ENCODE data around the gene GNPAT.
"Not testable (repeated sequence)": the region's sequence is repeated elsewhere in the genome, so short reads cannot be mapped to it uniquely, and the experiment has no call there.

The GNPAT gene

DNA sequence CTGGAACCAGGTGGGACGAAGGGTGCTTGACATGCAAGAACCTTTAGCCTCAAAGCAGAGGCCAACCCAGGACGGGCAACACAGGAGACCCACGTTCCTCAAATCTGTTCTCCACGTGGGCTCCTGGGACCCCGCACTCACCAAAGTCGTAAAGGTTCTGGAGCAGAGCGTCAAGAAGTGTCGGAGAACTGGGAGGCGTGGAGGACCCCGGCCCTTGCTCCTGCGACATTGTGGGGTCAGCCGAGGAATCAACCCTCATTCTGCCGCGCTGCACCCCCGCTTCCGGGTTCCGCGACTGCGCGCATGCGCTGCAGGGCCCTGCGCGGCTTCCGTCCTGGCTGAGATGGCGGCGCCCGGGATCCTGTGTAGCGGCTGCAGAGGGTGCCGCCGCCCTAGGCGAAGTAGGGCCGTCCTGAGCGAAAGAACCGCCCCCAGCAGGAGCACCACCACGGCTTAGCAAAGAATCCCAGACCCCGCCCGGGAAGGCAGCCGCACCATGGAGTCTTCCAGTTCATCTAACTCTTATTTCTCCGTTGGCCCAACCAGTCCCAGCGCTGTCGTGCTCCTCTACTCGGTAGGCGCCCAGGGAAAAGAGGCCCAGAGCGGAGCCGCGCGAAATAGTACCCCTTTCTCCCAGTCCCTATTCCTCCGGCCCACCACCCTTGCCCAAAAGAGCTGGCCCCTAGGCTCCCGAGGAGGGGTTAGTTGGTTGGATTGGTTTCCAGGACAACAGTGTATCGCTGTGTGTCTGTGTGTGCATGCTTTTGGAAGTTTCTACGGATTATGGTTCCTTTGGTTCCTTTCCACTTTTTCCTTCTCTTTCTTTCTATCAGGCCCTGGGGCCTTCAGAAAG, at the start of gene GNPAT:
TSS of gene GNPAT (plus strand) at position 330 of the 853 bp plus-strand sequence. CDS start at position 497, 167 bp downstream.
- DNase-seq = peak; percentile 88

DNA sequence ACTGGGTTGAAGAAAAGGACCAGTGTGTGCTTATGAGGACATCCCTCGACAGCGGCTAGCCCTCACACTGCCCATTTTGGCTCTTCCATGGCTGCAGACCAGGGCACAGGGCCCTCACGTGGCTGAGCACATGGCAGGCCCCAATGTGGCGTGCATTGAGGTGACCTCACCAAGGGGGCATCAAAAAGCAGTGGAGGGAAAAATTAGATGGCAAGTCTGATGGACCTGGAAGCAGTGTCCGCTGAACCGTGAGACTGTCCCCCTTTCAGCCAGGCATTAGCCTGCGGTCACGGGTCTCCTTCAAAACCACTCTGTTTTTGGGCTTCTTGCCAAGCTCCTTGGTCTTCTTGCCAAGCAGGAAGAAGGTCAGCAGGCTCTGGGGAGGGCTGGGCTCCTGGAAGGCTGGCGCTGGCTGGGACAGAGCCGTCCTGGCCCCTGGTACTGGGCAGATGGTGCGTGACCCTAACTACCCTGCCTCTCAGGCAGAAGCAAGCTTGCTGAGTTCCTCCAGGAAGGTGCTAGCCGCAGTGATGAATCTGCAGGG, 48.3 kb upstream of the GNPAT start:
- DNase-seq = peak; percentile 23

DNA sequence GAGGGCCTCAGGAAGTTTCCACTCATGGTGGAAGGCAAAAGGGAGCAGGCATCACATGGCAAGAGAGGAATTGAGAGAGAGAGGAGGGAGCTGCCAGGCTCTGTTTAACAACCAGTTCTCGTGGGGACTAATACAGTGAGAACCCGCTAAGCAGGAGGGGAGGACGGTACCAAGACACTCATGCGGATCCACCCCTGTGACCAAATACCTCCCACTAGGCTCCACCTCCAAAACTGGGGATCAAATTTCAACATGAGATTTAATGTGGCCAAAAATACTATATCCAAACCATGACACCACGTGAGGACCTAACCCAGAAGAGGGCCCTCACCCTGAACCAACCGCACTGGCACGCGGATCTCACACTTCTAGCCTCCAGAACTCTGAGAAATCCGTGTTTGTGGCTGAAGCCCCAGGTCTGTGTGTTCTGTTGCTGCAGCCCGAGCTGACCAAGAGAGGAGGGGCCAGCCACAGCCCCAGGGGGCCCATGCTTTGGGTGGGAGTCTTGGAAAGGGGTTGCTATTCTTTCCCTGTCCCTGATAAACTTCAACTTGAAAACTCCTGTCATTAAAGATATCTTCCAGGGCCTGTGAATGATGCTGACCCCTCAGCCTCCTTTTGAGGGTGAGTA, 47.2 kb upstream of the GNPAT start:
- DNase-seq = no peak

DNA sequence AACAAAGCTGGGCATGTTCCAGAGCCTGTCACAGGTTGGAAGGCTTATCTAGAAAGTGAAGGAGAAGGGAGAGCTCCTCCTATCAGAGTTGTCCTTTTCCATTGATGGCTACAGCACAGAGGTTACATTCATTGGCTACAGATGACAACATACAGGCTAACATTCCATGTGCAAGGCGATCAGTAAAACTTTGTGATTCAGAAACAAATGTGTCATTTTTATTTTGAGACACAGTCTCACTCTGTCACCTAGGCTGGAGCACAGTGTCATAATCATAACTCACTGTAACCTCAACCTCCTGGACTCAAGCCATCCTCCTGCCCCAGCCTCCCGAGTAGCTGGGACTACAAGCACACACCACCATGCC, 46.6 kb upstream of the GNPAT start:
- peak; percentile 6 for DNase-seq

DNA sequence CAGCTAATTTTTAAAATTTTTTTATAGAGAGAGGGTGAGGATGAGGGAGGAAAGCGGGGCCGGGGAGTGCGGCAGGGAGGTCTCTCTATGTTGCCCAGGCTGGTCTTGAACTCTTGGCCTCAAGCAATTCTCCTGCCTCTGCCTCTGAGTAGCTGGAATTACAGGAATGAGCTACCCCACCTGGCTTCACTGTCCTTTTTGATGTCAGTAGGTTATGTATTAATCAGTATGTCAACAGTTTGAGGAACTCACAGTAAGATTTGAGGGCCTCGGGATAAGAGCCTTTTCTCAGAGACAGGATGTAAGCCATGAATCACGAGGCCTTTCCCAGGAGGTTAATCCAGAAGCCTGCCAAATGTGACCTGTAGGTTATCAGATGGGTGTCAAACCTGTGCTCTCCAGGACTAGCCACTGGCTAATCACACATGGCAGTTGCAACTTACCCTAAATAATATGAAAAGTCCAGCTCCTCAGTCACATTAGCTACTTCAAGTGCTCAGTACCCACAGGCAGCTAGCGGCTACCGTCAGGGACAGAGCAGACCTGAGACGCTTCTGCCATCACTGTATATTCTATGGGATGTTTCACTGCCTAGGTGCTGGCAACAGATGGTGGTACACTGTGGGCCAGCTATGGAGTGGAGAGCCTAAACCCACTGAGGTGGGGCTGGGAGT, 46.0 kb upstream of the GNPAT start:
- no peak for DNase-seq

DNA sequence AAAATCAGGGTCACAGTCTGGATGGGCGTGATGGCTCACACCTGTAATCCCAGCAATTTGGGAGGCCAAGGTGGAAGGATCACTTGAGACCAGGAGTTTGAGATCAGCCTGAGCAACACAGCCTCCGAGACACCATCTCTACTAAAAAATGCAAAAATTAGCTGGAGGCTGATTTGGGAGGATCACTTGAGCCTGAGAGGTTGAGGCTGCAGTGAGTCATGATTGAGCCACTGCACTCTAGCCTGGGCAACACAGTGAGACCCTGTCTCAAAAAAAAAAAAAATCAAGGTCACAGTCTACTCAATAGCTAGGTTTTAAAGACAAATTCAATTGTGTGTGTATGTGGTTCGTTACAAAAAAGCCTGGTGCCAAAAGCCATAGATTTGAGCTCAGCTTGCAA, 44.7 kb upstream of the GNPAT start:
- no peak for DNase-seq

DNA sequence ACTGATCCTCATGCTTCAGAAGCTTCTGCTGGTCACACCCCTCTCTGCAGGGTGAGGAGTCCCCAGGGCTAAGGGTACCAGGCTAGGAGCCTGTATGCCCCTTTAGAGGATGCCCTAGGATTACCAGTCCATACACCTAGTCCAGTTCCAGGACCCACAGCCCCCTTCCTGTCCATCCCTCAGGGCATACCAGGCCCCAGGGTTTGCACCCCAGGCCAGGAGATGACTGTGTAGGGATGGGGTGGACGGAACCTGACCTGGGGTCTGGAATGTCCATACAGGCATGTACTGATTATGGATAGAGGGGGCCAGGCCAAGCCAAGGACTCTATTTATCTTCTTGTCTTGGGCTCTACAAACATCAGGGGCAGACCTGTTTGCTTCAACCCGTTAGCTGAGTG, 44.3 kb upstream of the GNPAT start:
- DNase-seq = no peak

DNA sequence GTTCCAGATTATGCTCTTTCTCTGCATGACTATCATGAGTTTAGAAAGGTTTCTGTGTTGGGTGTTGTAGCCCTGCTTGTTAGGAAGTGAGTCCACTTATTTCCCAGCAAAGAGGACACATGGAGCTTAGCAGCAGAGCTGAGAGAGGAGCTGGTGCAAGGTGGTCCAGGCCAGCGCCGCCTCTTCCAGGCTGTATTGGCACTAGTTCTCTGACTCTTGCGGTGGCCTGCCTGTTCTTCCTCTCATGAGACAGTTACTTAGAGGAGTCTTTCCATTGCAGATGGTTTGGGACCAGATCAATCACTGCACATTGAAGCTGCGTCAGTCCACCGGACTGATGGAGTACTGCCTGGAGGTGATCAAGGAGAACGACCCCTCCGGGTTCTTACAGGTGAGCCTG, 41.1 kb upstream of the GNPAT start:
- no peak for DNase-seq

DNA sequence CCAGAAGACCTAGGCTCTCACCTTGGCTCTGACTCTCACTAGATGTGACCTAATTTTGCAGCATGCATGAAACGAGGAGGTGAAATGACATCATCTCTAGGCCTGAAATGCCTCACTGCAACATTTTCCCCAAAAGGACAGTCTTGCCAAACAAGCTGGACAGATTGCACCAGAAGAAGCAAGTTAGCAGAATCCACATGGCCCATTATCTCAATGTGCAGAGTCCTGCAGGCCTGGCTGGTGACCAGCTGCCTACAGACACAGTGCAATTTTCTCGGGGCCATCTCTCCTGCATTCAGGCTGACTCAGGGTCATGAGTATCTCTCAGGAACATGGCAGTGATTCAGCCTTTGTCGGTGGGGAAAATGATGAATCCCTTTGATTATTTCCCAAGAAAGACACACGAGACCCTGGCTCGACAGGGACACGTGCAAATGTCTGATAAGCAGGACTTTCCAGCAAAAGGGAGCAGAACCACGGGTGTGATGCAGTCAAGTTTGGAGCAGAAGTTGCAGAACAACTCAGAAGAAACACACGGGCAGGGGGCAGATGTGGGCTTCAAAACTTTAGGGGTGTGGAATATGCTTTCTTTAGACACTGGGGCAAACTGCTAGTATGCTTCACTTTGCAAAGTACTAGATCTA, 40.5 kb upstream of the GNPAT start:
- DNase-seq = peak; percentile 55

DNA sequence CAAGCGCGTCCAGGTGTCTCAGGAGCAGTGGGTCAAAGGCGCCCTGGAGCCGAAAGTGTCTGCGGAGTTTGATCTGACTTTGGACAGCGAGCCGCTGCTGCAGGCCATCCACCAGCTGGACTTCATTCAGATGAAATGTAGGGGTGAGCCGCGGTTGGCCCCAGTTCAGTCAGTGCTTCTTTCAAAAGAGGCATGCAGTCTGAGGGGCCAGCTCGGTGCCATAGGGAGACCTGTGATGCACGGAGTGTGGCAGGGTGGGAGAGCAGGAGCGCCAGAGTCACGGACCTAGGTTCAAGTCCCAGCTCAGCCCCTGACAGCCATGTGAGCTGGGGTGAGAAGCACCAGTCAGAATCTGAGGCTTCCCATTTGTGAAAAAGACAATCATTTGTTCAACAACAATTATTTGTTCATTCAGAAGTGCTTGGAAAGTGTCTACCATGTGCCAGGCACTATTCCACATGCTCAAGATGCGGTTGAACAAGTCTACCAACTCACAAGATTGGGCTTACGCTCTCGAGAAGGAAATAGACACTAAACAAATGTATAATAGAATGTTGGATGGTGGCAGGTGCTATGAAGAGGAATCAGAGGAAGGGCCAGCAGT, 39.5 kb upstream of the GNPAT start:
- DNase-seq = no peak

DNA sequence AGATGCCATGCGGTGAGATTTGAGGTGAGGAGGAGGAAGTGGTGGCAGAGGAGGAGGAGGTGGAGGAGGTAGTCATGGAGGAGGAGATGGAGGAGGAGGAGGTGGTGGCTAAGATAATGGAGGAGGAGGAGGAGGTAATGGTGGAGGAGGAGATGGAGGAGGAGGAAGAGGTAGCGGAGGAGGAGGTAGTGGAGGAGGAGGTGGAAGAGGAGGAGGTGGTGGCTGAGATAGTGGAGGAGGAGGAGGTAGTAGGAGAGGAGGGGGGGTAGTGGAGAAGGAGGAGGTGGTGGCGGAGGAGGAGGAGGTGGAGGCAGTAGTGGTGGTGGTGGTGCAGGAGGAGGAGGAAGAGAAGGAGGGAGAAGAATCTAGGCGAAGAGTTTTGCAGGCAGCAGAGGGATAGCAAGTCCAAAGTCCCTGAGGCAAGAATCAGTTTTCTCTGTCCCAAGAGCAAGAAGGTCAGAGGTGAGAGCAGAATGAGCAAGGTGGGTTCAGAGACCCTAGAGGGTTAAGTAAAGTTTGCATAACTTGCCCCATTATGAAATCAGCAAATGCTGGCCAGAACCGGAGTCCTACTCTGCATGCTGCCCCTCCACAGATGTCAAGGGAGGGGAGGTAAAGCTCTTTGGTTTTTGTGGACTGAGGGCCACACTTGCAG, 38.9 kb upstream of the GNPAT start:
- DNase-seq = peak; percentile 54

DNA sequence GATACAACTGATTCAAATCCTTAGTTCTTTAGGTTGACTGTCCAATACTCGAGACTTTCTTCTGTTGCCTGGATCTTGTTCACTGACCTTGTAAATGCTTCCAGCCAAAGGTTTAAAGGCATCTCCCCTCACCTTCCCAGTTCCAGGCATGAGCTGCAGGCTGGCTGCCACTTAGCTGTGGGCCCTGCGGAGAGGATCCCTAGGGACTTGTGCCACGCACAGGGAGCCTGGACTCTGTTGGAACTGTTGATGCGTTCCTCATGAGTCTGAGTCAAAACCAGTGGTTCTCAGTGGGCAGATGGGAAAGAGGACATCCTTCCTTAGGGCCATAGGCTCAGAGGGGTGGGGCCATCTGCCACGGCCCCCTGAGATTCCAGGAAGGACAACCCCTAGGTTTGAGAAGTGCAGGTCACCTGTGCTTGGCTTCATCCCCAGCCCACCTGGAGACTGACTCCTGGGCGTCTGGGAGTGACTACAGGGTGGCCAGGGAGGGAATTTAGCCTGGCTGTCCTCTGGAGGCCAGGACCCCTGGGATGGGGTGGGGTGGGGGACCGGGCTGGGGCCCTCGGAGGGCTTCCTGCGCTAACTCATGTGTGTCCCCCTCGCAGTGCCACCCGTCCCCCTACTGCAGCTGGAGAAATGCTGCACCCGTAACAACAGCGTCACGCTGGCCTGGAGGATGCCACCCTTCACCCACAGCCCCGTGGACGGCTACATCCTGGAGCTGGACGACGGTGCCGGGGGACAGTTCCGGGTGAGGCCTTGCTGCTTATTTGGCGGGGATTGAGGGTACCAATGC, 37.6 kb upstream of the GNPAT start:
- DNase-seq = no peak

DNA sequence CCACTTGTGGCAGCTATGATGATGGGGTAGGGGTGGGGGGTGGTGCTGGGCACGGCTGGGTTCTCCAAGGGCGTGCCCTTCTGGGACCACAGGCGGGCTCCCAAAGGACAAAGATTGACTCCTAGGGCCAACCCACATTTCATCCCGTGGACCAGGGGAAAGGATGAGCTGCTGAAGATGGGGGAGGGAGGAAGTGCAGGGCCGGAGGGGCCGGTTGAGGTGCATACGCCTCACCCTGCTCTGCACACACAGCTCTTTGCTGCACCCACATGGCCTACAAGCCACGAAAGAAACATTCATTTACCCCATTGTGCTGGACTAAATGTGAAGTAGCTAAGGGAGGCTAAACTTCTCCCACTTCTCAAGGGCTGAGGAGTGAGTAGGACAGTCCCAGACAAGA, 34.2 kb upstream of the GNPAT start:
- DNase-seq = peak; percentile 31

DNA sequence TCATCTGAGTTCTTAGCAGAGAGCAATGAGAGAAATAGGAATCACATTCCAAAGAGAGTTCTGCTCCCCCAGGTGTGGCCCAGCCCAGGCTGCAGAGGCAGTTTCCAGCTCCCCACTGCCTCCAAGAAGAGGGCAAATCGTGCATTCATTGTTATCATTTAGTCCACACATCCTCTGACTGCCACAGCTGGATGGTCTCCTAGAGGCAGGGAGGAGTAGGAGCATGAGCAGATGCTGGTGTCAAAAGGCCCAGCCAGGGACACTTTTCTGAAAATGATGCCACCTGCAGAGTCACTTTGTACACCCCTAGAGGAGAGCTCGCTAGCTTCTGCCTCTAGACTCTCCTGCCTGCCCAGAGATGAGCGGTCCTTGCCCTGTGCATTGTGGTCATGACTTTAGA, 33.6 kb upstream of the GNPAT start:
- DNase-seq = peak; percentile 70

DNA sequence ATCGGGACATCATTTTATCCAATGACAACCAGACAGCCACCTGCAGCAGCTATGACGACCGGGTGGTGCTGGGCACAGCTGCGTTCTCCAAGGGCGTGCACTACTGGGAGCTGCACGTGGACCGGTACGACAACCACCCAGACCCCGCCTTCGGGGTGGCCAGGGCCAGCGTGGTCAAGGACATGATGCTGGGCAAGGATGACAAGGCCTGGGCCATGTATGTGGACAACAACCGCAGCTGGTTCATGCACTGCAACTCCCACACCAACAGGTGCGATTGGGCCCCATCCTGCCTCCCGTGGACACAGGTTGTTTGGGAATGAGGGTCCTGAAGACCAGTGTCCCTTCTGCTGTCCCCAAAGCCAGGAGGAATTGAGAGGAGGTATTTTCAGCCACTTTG, 32.0 kb upstream of the GNPAT start:
- DNase-seq = no peak

DNA sequence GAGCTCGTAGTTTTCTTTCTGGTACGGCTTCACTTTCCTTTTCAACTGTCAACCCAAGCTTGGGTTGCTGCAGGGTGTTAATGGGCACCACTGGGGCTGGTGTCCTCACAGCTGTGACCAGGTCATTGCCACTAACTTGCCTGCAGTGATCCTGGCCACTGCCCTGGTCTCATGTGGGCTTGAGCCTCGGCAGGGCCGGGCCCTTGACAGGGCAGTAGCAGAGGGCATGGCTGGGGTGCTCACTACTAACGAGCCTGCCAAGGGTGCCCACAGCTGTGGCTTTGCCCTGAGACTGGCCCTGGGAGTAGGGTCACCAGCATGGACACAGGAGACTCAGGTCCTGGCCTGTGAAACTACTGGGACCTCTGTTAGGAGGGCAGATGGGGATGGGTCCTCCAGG, 31.5 kb upstream of the GNPAT start:
- DNase-seq = no peak

DNA sequence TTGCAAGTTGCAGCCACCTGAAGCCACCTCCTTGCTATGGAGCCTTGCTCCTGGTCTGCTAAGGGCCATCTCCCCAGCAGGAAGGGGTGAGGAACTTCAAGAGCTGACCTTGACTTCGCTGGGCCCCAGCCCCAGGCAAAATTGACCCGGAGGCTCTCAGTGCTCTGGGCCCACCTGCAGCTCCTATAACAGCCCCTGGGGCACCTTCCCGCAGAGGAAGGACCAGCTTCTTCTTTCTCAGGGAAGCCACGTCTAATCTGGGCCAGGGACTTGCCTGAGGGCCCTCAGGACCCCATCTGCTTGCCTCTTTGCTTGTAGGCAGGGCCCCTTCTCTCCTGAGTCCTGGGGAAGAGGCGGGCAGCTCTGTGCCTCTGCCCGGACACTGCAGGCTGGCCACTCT, 30.9 kb upstream of the GNPAT start:
- DNase-seq = no peak

DNA sequence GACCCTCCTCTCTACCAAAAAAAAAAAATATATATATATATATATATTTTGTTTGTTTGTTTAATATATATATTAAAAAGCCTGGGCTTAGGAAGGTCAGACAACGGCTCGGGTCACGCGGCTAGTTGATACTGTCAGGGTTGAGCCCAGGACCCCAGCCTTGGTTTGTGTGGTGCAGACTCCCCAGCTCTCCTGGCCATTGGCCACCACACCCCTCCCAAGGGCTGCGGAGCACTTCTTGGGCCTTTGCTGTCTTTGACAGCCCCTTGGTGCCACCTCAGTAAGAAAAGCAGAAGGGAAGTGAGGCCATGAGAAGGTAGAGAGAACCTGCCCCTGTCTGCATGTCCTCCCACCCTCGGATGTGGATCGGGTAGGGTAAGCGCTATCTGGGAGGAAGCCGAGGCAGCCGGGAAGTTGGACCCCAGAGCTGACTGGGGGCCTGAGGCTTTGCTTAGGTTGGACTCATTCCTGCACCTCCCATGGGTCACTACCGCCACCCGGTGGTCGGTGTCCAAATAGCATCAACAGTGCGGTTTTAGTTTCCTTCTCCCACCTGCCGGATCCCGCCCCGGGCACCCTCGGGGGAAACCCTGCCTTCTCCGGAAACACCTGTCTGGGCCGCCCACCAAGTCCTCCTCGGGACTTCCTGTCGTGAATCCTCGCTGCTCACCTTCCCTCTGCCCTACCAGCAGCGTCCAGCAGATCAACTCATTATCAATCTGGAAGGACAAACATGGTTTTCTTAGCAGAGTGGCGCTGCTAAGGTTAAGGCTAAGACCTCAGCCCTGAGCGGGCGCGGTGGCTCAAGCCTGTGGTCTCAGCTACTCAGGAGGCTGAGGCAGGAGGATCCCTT, 29.8 kb upstream of the GNPAT start:
- DNase-seq = peak; percentile 90

DNA sequence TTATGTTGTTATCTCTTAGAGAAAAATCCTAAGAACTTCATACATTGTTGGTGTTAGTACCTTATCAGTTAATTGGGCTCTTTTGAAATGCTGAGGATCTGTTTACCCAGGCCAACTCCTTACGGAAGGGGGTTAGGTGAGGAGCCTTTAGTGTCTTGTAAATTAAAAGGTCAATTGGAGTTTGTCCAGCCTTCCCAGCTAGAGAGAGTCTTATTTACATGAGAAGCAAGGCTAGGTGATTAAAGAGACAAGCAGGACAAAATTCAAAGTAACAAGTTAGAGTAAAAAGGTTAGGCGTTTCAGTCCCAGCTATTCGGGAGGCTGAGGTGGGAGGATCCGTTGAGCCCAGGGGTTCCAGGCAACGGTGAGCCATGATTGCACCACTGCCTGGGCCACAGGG, 28.7 kb upstream of the GNPAT start:
- not testable (repeated sequence) for DNase-seq

DNA sequence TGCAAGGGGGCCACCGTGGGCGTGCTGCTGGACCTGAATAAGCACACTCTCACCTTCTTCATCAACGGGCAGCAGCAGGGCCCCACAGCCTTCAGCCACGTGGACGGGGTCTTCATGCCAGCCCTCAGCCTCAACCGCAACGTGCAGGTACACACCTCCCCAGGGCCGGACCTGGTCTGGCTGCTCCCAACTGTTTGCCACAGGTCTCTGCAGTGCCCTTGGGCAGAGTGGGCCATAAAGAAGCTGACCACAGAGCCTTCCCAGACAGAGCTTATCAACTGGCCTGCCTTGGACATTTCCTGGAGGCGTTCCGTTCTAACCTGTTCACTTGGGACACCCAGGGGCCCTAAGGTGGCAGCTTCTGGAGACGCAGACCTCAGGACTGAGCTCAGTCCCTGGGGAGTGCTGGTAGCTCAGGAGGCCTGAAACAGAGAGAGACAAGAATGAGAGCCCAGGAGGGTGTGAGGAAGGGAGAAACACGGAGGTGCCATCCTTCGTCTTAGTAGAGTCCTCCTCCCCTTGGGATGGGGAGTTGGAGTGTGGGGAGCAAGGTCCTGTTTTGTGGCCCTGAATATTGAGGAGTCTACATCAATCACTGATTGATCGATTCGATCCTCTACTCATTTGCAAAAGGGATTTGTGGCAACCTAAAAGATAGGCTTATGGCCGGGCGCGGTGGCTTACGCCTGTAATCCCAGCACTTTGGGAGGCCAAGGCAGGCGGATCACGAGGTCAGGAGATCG, 27.0 kb upstream of the GNPAT start:
- no peak for DNase-seq

Measured in hematopoietic multipotent progenitor cell treated with erythropoietin and hydrocortisone succinate and interleukin-3 and kit ligand, for 8 days (in vitro differentiated cells).